Activated CD8-positive, alpha-beta memory T cell treated with anti-CD3 and anti-CD28 coated beads, Interleukin-2, amount 50 U/mL, for 24 hours (primary cell): Measurements from ENCODE around the gene KPNA3.
A peak's percentile ranks its signal among the peaks of the same experiment; 100 is the strongest.
"Not testable (repeated sequence)": the region's sequence is repeated elsewhere in the genome, so short reads cannot be mapped to it uniquely, and the experiment has no call there.

Experiments
- DNase-seq: peaks from one replicate; pipeline ENCODE4 v3.0.0-alpha.2; 2020; ENCODE audit errors: extremely low read depth

The KPNA3 gene

DNA sequence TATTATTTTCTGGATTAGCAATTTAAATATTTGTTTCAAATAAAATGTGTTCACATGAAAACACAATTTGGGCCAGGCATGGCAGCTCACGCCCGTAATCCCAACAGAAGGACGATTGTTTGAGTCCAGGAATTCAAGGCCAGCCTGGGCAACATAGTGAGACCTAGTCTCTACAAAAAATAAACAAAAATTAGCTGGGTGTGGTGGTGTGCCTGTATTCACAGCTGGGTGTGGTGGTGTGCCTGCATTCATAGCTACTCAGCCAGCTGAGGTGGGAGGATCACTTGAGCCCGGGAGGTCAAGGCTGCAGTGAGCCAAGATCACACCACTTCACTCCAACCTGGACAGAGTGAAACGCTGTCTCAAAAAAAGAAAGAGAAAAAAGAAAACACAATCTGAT lies 46.4 kb downstream of the KPNA3 start:
- no peak for DNase-seq

DNA sequence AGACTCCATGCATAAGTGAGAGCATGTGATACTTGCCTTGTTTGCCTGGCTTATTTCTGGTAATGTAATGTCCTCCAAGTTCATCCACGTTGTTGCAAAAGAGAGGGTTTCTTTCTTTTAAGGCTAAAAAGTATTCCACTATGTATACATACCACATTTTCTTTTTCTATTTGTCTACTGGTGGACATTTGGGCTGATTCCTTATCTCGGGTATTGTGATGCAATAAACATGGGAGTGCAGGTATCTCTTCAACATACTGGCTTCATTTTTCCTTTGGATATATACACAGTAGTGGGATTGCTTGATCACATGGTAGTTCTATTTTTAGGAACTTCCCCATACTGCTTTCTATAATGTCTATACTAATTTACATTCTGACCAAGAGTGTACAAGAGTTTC lies 51.6 kb downstream of the KPNA3 start:
- no peak for DNase-seq

DNA sequence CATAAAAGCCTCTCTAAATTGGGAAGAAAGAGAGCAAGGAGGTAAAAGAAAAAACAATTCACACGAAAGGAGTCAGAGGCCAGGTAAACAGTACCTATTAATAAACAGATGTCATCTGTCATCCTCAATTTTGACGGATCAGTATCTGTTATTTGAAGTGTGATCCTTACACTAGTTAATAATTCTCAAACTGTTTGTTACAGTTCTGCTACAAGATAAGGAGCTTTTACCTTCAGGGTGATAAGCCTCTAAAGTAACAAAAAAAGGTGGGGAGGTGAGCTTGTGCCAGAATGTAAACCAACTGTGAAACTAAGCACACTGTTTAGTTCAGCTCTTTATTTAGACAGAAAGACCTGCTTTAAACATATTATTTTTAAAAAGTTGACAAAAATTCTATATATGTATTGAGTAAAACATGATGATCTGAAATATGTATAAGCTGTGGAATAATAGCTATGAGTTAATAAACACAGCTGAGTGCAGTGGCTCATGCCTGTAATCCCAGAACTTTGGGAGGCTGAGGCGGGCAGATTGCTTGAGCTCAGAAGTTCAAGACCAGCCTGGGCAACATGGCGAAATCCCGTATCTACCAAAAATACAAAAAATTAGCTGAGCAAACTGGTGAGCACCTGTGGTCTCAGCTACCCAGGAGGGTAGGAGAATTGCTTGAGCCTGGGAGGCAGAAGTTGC lies 52.8 kb downstream of the KPNA3 start:
- no peak for DNase-seq

DNA sequence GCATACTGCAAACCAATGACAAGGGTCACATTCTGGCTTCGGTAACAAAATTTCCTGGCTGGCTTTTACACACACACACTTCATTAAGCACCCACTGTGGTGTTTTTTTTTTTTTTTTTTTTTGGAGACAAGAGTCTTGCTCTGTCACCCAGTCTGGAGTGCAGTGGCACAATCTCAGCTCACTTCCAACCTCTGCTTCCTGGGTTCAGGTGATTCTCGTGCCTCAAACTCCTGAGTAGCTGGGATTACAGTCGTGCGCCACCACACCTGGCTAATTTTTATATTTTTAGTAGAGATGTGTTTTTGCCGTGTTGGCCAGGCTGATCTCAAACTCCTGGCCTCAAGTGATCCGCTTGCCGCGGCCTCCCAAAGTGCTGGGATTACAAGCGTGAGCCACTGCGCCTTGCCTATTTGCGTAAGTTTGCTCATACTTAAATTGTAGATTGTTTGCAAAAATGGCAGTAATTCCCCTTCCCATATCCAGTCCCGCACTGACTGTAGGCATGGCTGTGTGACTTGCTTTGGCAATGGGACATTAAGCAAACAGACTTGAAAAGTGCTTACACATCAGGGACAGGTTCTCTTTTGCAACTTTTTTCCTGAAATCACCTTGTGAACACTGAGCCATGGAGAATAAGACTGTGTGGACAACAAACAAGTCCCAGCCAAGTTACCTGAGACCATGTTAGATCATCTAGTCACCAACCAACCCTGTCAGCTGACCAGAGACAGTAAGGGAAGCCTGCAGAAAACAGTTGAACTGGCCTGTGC lies 59.1 kb downstream of the KPNA3 start:
- DNase-seq, result no peak

DNA sequence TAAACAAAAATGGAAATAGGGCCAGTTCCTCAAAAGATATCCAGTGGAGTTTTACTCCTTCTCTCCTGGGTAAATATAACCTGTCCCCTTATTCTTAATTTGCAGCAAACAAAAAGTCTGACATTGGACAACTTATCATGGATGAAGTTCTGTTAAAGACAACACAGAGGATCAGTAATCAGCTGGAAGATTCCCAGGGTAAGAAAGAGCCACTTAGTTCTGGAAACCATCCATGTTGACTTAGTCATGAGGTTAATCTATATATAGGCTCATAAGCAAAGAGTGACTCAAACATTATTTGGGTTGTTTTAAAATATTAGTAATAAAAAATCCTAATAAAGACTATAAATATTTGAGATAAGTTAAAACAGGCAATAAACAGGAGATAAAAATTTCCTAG lies 60.7 kb downstream of the KPNA3 start:
- no peak for DNase-seq

DNA sequence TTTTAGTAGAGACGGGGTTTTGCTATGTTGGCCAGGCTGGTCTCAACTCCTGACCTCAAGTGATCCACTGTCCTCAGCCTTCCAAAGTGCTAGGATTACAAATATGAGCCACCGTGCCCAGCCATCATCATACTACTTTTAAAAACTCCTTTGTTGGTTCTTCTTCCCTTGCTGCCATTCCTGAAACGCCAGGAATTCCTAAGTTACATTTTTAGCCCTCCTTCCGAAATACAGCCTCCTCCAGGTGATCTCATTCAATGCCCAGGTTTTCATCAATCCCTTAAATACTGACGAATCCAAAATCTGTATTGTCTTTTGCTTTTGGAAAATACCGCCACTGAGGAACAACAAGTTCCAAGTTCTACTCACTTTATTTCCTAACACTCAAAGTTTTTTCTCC lies 75.9 kb downstream of the KPNA3 start:
- no peak for DNase-seq

DNA sequence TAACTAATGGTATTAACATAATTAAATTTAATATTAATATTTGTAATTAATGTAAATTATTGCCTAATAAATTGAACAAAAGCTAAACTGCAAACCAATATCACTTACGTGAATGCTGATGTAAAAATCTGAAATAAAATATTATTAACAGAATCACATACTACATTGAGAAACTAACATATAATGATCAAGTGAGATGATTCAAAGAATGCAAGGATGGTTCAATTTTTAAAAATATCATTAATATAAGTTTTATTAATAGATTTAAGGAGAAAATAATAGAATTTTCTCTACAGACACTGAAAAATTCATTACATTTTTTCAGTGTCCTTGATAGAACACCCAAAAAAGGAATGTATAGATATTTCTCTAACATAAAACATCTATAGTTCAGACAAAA lies 77.7 kb downstream of the KPNA3 start:
- no peak for DNase-seq

DNA sequence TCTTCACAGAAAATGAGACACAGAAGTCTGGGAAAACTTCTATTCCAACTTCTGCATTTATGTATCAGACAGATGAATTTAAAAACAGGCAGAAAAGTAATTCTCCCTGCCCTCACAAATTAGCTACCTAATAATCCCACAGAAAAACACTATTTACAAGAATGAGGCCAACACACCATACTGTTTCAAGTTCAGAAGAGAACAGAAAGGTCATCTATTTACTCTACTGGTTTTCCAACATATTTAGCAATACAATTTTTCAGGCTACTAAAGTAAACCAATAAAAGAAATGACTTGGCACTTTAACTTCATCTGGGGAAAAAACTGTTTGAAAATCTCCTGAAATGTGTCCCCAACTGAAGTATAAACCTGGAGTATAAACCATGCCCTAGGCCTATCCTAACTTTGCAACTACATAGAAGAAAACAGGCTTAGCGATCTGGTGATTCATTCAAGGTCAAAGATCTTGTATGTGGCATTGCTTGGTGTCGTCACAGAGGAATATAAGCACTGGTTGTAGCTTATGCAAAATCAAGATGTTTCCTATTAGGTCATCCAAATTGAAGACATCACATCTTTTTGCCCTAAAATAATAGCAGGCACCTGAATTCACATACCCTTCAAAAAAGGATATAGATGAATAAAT lies 81.1 kb downstream of the KPNA3 start:
- no peak for DNase-seq

DNA sequence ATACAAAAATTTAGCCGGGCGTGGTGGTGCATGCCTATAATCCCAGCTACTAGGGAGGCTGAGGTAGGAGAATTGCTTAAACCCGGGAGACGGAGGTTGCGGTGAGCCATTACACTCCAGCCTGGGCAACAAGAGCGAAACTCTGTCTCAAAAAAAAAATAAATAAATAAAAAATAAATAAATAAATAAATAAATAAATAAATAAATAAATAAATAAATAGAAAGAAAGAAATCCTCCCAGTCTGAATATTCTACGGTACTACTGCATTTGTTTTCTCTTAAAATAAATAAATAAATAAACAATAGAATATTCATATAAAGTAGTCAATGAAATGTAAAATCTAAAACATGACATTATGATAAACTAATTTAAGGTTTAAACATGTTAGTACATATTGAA lies 88.2 kb downstream of the KPNA3 start:
- not testable (repeated sequence) for DNase-seq

DNA sequence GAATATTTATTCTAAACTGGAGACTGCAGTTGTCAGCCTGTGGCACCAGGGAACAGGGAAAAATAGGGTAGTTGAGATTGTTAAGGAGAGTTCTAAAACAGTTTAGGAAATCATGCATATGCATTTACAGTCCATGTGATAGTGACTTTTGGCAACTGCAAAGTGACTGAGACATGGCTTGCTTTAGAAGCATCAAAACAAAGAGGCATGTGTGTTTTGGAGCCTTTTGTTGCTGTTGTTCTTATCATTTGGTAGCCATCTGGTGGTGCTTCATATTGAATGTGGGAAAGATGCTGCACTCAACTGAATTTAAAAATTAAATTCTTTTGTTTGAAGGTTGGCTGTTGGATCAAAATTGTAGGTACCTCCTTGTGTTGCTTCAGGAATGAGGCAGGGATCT lies 91.0 kb downstream of the KPNA3 start:
- DNase-seq, result no peak

DNA sequence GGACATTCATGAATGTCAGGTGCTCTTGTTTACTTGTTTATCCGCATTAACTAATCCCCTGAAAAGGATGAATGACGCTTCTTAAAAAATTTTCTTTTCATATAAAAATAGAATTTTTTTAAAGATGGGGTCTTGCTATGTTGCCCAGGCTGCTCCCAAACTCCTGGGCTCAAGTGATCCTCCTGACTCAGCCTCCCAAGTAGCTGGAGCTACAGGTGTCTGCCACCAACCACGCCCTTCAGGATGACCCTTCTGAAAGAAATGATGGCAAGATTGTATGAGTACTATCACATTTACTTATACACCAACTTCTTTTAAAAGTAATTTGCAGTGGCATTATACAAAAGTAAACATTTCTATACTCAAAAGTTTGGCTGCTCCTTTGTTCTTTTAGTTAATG lies 95.0 kb downstream of the KPNA3 start:
- DNase-seq, result no peak

DNA sequence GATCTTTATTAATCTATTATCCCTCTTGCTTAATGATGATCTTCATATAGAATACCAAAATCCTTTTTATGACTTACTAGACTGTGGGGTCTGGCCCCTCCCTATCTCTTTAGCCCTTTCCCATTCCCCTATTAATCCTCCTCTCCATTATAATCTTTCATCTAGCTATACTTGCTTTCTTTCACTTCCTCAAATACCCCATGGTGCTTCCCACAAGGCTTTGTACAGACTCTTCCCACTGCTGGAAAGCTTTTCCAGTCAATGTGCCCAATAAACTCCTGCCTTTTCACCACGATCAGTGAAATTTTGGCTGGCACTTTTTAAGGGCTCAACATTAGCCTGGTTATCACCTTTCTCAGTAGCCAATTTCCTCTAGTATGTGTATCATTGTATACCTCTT lies 98.0 kb downstream of the KPNA3 start:
- no peak for DNase-seq

DNA sequence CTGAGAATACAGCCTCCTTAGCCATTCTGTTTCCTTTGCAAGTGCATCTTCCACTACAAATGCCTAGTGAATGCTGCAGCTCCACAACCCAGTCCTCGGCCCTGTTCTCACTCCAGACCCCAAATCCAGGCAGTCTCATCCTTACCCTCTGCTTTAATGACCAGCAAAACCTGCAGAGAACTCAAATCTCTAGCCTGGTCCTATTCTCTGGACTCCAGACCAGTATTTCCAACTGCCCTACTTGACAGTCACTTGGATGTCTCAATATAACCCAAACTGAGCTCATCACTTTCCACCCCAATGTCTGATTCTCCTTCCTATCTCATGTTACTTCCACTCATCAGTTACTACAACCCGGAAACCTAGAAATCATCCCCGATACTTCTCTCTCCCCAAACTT lies 98.6 kb downstream of the KPNA3 start:
- DNase-seq, result no peak

DNA sequence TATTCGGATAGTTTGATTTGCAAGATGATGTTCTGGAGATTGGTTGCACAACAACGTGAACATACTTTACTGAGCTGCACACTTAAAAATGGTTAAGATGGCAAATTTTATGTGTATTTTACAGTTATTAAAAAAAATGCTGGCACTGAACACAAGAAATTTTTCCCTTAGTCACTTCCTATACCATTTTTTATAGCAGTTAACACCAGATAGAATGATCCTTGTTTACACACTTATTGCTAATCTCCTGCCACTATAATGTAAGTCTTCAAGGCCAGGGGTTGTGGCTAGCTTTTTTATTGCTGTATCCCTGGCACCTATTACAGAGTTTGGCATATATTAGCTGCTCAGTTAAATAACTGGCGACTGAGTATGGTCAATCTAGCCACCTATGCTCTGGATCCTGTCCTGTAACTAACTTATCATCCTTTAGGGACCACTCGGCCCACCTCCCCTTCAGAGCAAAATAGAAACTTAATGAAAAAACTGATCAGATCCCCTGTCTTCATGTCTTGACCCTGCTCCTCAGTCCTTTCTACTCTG lies 99.2 kb downstream of the KPNA3 start:
- no peak for DNase-seq

DNA sequence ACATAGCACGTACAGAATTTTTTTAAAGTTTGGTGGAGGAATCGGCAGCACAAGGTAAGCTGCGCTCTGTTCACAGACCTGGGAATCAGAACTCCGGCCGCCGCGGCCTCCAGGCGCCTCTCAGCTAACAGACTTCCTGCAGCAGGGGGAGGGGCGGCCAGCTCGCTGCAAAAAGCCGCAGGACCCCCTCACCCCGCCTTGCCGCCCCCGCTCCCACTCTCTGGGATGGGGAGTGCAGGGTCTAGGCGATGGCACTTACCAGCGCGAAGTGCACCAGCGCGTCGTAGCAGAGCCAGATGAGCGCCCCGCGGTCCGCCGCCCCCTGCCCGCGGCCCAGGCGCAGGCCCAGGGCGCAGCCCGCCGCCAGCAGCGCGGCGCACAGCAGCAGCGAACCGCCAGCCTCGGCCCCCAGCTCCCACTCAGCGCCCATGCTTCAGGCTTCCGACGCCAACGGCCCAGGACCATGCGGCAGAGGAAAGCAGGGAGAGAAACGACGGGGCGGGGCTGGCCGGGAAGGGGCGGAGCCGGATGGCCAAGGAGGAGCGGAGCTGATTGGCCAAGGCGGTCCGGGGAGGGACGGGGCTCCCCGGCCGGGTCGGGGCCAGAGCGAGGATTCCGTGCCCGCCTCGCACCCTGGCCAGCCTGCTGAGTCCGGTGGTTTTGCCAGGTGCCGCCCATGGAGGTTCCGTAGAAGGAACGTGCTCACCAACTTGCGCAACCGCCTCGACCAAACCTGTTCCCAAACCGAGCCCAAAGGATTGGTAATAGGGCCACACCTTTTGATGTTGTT lies 101.3 kb downstream of the KPNA3 start, which contains the start of gene EBPL:
Gene EBPL, minus strand, starts transcription at position 492 of the 790 bp plus-strand sequence. Its CDS starts 62 bp downstream, at position 430.
- DNase-seq, result peak; percentile 77

DNA sequence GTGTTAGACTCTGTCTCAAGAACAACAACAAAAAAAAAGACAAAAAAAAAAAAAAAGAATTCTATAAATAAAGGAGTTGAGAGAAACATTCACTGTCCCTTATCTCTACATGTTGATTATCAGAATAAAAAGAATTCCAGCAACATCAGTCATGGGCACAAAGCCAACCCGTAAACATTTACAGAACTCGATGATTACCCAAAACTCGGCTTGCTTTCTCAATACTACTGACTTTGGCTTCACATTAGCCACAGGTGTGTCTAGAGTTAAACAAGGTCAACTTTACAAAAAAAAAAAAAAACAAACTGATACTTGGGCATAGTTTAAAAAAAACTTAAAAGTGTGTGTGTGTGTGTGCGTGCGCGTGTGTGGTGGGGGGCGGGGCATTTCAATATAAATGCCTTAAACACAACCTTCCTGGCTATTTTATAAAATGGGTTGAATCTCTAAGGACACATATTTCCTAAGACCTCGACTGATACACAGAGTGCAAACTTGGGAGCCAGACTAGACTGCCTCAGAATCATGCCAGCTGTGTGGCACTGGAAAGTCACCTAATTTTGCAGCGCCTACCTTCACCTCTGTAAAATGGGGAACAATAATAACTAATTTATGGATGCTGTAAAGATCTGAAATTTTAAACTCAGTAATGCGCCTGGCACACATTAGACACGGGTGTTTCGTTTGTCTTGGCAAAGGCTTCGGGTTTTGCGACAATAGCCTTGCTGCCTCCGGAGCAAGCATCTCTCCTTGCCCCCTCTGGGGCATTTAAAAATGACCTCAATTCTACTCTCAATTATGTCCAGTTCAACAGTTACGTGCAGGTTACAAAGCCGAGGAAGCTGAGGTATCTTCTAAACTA lies 102.1 kb downstream of the KPNA3 start:
- no peak for DNase-seq

DNA sequence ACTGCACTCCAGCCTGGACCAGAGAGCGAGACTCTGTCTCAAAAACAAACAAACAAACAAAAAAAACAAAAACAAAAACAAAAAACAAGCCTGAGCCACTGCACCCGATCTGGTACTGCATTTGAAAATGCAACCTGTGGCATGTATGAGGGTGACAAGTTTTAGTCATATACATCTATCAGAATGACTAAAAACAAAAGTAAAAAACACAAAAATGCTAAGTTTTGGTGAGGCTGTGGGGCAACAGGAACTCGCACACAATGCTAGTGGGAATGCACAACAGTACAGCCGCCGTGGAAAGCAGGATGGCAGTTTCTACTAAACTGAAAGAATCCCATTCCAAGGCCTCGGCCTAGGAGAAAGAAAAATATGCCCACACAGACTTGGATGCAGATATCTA lies 109.0 kb downstream of the KPNA3 start:
- DNase-seq, result no peak

DNA sequence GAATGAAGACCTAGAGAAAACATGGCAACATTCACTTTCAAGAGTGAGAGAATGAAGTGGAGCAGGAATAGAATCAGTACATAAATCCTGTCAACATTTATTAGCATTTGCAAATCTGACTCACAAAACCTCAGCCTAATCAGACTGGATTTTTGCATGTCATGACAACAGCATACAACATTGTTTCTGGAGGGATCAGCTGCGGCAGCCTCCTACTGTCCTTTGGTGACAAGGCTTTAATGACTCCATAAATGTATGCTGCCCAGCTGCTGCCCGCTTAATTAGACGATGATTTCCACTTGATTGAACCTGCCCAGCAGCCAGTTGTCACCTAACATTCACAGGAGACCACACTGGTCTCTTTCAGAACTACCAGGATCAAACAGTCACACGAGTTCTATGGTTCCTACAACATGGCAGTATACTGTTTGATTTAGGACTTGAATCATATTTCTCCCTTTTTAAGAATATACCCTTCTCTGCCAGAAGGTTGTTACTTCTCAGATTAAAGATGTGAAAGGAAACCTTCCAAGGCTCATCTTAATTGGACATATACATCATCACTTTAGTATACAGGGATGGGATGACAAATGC lies 110.5 kb downstream of the KPNA3 start:
- no peak for DNase-seq

DNA sequence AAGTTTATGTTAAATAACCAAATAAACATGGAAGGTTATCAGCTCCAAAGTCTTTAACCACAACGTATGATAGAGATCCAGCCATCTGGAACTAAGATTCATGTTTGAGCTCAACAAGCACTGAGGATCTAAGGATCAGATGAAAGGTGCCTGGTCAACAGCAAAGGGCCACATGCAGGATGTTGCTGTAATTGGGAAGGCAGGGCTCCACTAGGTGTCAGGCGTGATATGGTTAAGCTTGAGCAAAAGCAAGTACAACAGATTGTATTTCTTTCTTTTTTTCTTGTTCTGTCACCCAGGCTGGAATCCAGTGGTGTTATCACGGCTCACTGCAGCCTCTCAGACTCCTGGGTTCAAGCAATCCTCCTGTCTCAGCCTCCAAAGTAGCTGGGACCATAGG lies 113.2 kb downstream of the KPNA3 start:
- no peak for DNase-seq

DNA sequence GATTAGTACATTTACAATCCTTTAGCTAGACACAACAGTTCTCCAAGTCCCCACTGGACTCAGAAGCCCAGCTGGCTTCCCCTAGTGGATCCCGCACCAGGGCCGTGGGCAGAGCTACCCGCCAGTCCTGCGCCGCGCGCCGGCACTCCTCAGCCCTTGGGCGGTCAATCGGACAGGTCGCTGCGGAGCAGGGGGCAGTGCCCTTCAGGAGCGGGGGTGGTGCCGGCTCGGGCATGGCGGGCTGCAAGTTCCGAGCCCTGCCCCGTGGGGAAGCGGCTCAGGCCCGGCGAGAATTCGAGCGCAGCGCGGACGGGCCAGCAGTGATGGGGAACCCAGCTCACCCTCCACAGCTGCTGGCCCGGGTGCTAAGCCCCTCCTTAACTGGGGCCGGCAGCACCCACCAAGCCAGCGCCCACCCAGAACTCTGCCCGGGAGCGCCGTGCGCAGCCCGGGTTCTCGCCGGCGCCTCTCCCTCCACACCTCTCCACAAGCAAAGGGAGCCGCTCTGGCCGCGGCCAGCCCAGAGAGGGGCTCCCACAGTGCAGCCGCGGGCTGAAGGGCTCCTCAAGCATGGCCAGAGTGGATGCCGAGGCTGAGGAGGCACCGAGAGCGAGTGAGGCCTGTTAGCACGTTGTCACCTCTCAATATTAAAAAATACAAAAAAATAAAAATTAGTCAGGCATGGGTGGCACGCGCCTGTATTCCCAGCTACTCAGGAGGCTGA lies 114.1 kb downstream of the KPNA3 start:
- no peak for DNase-seq
